ENCODE results near the gene ALOX15.
"Not testable (repeated sequence)": the region's sequence is repeated elsewhere in the genome, so short reads cannot be mapped to it uniquely, and the experiment has no call there.

- not testable (repeated sequence) for TF ChIP-seq CTCF (conservative IDR thresholded peaks at IDR 0.05; ENCODE audit: low read depth, low read length); EZH2 (IDR thresholded peaks at IDR 0.05; ENCODE audit: low read length, unreplicated experiment); EZH2phosphoT487 (IDR thresholded peaks at IDR 0.05; ENCODE audit: borderline replicate concordance, low read length)
Measured at GRCh38 chr17:4683739-4684138, 42.3 kb upstream of the ALOX15 start.

Data from PC-3 (cell line).